OCI-LY3 (cell line): ENCODE results near the gene ZNF214.
"Not testable (repeated sequence)": the region's sequence is repeated elsewhere in the genome, so short reads cannot be mapped to it uniquely, and the experiment has no call there.

Experiments
- CTCF ChIP-seq: fragments of 200-600, 300-600 bp; sonication (generic); IDR thresholded peaks from 2 replicates; pipeline ENCODE4 v1.5.1; 2014; ENCODE audit warnings: antibody characterized with exemption, low read length, low read depth
- EZH2phosphoT487 ChIP-seq: fragments of 200-600 bp; shearing (Covaris generic); IDR thresholded peaks from 2 replicates; pipeline ENCODE4 v1.6.1; 2018; ENCODE audit warnings: antibody characterized with exemption, mixed run types, low read depth

- TF ChIP-seq CTCF, EZH2phosphoT487: not testable (repeated sequence)
These were observed 50.3 kb downstream of the ZNF214 start for GRCh38 chr11:6969854-6970253.
